ENCODE results near the gene RNF150.

DNA sequence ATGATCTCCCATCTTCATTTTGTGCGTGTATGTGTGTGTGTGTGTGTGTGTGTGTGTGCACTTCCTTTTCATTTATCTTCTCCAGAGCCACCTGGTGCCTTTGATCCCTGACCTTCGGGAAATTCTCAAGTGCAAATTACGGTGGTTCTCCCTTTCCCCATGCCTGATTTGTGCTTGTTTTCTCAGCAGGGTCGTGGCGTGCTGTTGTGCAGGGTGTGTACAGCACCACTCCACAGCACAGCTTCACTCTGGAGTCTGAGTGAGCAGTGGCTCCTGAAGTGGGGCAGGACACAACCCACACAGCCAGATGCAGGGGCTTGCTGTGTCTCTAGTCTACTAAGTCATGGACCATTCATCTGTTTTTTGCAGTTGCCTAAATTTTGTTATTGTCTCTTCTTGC lies 262.8 kb downstream of the RNF150 start:
- TF ChIP-seq, protein P1, sequence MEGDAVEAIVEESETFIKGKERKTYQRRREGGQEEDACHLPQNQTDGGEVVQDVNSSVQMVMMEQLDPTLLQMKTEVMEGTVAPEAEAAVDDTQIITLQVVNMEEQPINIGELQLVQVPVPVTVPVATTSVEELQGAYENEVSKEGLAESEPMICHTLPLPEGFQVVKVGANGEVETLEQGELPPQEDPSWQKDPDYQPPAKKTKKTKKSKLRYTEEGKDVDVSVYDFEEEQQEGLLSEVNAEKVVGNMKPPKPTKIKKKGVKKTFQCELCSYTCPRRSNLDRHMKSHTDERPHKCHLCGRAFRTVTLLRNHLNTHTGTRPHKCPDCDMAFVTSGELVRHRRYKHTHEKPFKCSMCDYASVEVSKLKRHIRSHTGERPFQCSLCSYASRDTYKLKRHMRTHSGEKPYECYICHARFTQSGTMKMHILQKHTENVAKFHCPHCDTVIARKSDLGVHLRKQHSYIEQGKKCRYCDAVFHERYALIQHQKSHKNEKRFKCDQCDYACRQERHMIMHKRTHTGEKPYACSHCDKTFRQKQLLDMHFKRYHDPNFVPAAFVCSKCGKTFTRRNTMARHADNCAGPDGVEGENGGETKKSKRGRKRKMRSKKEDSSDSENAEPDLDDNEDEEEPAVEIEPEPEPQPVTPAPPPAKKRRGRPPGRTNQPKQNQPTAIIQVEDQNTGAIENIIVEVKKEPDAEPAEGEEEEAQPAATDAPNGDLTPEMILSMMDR (IDR thresholded peaks at IDR 0.05), result no peak
- no peak for TF ChIP-seq POLR2A (IDR thresholded peaks at IDR 0.05)

Measured in adrenal gland (tissue), 5 donors.